HG02884 (cell line): ENCODE measurements around the gene ADGRD1.

Source experiments
- ATAC-seq: cut with Tn5 transposase; IDR thresholded peaks from one replicate; pipeline ENCODE4 v1.9.1; 2021; ENCODE audit warnings: mild to moderate bottlenecking, moderate library complexity; ENCODE audit not compliant: unreplicated experiment

ADGRD1 gene

GRCh38 chr12:130965214-130965613 lies 11.5 kb downstream of the ADGRD1 start:
- no peak for ATAC-seq

DNA sequence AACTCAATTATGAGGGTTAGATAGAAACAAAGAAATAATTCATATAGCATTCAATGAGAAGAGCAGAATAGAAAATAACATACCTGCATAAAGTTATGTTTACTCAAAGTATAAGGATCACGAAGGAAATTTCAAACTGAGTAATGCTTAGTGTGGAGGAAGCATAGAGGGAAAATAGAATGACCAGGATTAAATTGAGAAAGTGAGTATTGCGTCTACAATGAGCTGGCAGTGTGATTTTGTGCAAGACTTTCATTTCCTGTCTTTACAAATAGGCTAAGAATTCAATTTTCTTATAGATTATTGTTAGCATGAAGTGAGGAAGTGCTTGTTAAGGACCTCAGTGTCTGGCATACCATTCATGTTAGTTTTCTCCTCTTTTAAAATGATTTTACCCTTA lies 12.0 kb downstream of the ADGRD1 start:
- no peak for ATAC-seq

- no peak for ATAC-seq
These were observed 12.8 kb downstream of the ADGRD1 start for GRCh38 chr12:130966443-130967030.

- no peak for ATAC-seq
These were observed 13.9 kb downstream of the ADGRD1 start for GRCh38 chr12:130967636-130968035.

DNA sequence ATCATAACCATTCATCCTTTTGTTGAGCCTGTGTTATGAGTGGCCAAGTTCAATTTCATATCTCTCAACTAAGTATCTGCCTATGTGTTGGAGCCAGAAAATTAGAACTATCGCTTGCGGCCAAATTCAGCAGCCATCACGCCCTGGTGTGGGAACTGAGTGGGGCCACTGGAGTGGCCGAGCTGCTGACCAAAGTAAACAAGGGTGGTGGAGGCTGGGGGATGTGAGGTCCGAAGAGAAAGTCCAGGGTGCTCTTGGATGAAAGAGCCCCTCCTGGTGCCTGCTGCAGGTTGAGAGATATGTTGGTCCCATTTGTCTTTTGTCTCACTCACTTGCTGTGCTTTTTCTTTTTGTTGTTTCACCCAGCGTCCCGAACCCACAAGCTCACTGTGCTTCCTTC lies 14.9 kb downstream of the ADGRD1 start:
- no peak for ATAC-seq

- ATAC-seq, result no peak
These were observed 15.5 kb downstream of the ADGRD1 start for GRCh38 chr12:130969223-130969622.

- ATAC-seq, result no peak
These were observed 16.6 kb downstream of the ADGRD1 start for GRCh38 chr12:130970165-130970907.

DNA sequence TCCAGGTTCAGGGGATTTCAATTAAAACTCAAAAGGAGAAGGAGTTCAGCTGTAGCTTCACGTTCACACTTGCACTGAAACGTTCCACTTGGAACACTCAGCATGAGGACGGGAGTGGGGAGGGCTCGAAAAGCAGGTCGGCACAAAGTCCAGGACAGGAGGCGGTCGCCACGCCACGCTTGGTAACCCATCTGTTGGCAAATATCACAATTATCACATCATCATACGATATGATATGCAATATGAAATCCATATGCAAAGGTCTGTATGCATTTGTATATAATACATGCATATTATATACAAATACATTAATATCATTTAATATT lies 17.2 kb downstream of the ADGRD1 start:
- no peak for ATAC-seq

- no peak for ATAC-seq
These were observed 18.3 kb downstream of the ADGRD1 start for GRCh38 chr12:130971925-130972585.

GRCh38 chr12:130972586-130972950 lies 18.9 kb downstream of the ADGRD1 start:
- ATAC-seq, result no peak

- ATAC-seq, result no peak
These were observed 19.4 kb downstream of the ADGRD1 start for GRCh38 chr12:130973109-130973508.

DNA sequence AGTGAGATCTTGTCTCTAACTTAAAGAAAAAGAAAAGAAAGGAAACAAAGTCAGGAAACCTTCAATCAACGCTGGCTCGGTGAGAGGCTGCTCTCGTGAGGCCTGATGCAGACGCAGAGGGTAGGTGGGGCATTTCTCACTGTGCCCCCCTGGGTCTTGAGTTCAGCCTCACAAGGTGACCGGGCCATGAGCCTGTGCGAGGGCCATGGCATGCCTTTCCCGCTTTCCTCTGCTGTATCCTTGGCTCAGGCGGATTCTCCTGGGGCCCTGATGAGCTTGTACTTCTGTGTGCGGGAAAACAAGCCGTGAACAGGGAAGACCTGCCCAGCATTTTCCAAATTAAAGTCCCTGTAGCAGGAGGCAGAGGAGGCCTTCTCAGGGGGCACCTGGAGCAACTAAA lies 20.2 kb downstream of the ADGRD1 start:
- ATAC-seq, result no peak

DNA sequence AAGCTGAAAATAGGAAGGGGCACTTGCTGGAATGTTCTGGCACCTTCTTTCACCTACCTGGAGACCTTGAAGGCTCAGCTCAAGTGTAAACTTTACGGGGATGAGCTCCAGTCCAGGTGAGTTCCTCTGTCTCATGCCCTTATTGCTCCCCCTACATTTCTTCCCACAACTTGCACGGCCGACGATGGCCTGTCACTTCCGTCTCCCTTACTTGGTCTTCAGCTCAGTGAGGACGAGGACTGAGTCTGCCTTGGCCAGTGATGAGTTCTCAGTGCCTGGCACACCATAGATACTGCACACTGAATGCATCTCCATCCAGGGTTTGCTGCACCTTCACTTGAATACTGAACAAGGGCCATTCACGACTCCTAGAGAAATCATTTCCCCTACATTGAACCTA lies 21.4 kb downstream of the ADGRD1 start:
- no peak for ATAC-seq

GRCh38 chr12:130976171-130976720 lies 22.5 kb downstream of the ADGRD1 start:
- no peak for ATAC-seq

- no peak for ATAC-seq
These were observed 23.5 kb downstream of the ADGRD1 start for GRCh38 chr12:130977046-130977742.

- no peak for ATAC-seq
These were observed 24.0 kb downstream of the ADGRD1 start for GRCh38 chr12:130977743-130978095.

GRCh38 chr12:130978785-130979184 lies 25.1 kb downstream of the ADGRD1 start:
- no peak for ATAC-seq

GRCh38 chr12:130981074-130981742 lies 27.5 kb downstream of the ADGRD1 start:
- ATAC-seq, result no peak

DNA sequence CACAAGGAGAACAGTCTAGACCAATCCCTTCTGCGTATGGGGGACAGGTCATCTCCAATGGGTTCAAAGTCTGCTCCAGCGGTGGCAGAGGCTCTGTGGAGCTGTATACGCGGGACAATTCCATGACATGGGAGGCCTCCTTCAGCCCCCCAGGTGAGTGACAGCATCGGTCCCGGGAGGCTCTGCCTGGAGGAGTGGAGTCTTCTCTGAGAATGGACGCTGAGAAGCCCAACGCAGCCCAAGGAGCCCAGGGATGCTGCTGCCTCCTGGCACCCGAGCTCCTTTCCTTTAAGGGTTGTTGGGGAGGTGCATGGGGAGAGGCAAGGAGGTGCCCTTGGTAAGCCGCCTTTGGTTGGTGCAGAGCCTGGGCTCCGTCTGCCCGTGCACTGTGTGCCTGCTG lies 28.2 kb downstream of the ADGRD1 start:
- no peak for ATAC-seq

GRCh38 chr12:130982565-130983225 lies 29.0 kb downstream of the ADGRD1 start:
- no peak for ATAC-seq
